HEK293 (cell line): Measurements from ENCODE around the gene AIRE.
"Not testable (repeated sequence)": the region's sequence is repeated elsewhere in the genome, so short reads cannot be mapped to it uniquely, and the experiment has no call there.

Experiments
- CTCF ChIP-seq: fragments of 450-650 bp; formaldehyde crosslinking; IDR thresholded peaks from 2 replicates; pipeline ENCODE4 v1.5.1; 2016; ENCODE audit warnings: missing biosample characterization, missing genetic modification characterization
- PATZ1 ChIP-seq: fragments of 450-650 bp; formaldehyde crosslinking; IDR thresholded peaks from 2 replicates; pipeline ENCODE4 v1.5.1; 2016; ENCODE audit warnings: missing biosample characterization, missing genetic modification characterization
- YY1 ChIP-seq: fragments of 450-650 bp; formaldehyde crosslinking; IDR thresholded peaks from 2 replicates; pipeline ENCODE4 v1.5.1; 2018; ENCODE audit warnings: missing biosample characterization, missing genetic modification characterization
- ZBTB21 ChIP-seq: fragments of 450-650 bp; formaldehyde crosslinking; IDR thresholded peaks from 2 replicates; pipeline ENCODE4 v1.5.1; 2017; ENCODE audit warnings: missing biosample characterization, missing genetic modification characterization
- ZNF169 ChIP-seq: fragments of 450-650 bp; formaldehyde crosslinking; IDR thresholded peaks from 2 replicates; pipeline ENCODE4 v1.5.1; 2016; ENCODE audit warnings: missing biosample characterization, missing genetic modification characterization

GRCh38 chr21:44243980-44244379 lies 41.7 kb upstream of the AIRE start:
- not testable (repeated sequence) for TF ChIP-seq CTCF (tag by site-specific recombination); ZNF169 (tag by site-specific recombination); PATZ1; ZBTB21 (tag by site-specific recombination); YY1 (tag by site-specific recombination)
